ENCODE results near the gene BAG5.

Gene BAG5

GRCh38 chr14:103509864-103510723 lies 52.4 kb downstream of the BAG5 start:
- no peak for DNase-seq (ENCODE audit: low read depth, low spot score)

GRCh38 chr14:103508521-103509329 lies 53.7 kb downstream of the BAG5 start:
- no peak for DNase-seq (ENCODE audit: low read depth, low spot score)

DNA sequence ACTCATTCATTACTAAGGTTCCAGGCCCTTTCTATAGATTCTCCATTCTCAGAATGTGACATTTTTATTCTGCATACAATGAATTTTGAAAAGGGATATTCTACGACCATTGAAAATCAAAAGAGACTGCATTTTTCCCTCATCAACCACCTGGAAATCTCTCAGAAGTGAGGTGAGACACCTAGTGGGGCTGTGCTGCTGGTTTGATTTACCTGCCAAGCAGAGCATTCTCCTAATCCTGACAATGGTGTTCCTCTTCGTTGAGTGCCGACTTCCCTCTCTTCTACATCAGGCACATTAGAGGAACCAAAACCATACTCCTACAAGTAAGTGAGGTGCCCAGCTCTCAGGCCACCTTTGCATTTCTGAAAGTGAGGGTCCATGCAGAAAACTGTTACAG lies 54.7 kb downstream of the BAG5 start:
- DNase-seq (ENCODE audit: low read depth, low spot score) = no peak

Data from activated naive CD8-positive, alpha-beta T cell treated with anti-CD3 and anti-CD28 coated beads, Interleukin-2, amount 50 U/mL, for 16 hours (primary cell).